KMS-11 (cell line): ENCODE data around the gene RRP8.

Source experiments
- H2AFZ ChIP-seq: fragments of 200-600 bp; sonication (generic); 2 replicates; pipeline ENCODE4 v1.6.1; 2016; ENCODE audit warnings: antibody characterized with exemption, mixed run types, low read depth
- H3K27ac ChIP-seq: fragments of 200-600 bp; sonication (generic); 2 replicates; pipeline ENCODE4 v1.6.1; 2016; ENCODE audit warnings: mild to moderate bottlenecking, mixed run types
- H3K27me3 ChIP-seq: fragments of 200-600 bp; sonication (generic); 2 replicates; pipeline ENCODE4 v1.6.1; 2017; ENCODE audit warnings: mild to moderate bottlenecking, low read depth, mixed run types, moderate library complexity; ENCODE audit not compliant: insufficient read depth
- H3K36me3 ChIP-seq: fragments of 200-600 bp; sonication (generic); 2 replicates; pipeline ENCODE4 v1.6.1; 2017; ENCODE audit warnings: mild to moderate bottlenecking, mixed run types; ENCODE audit not compliant: insufficient read depth
- H3K4me1 ChIP-seq: fragments of 200-600 bp; sonication (generic); 2 replicates; pipeline ENCODE4 v1.6.1; 2016; ENCODE audit warnings: mild to moderate bottlenecking, low read depth, mixed run types; ENCODE audit not compliant: poor library complexity, severe bottlenecking
- H3K4me2 ChIP-seq: fragments of 200-600 bp; sonication (generic); 2 replicates; pipeline ENCODE4 v1.7.0; 2016; ENCODE audit warnings: mild to moderate bottlenecking, mixed run types
- H3K4me3 ChIP-seq: fragments of 200-600 bp; sonication (generic); IDR thresholded peaks from 2 replicates; pipeline ENCODE4 v1.6.1; 2017; ENCODE audit warnings: low read depth, low read length, mixed read lengths; ENCODE audit not compliant: insufficient read depth
- H3K79me2 ChIP-seq: fragments of 200-600 bp; sonication (generic); 2 replicates; pipeline ENCODE4 v1.6.1; 2016; ENCODE audit warnings: low read depth, mixed run types; ENCODE audit not compliant: insufficient read depth
- H3K9ac ChIP-seq: fragments of 200-600 bp; sonication (generic); 2 replicates; pipeline ENCODE4 v1.6.1; 2016; ENCODE audit warnings: mild to moderate bottlenecking, mixed run types
- H4K20me1 ChIP-seq: fragments of 200-600 bp; sonication (generic); 2 replicates; pipeline ENCODE4 v1.6.1; 2016; ENCODE audit warnings: mild to moderate bottlenecking, mixed run types; ENCODE audit not compliant: insufficient read depth
- TF ChIP-seq, protein P1 (sequence below): fragments of 200-600 bp; sonication (generic); conservative IDR thresholded peaks from 2 replicates; pipeline ENCODE4 v1.6.1; 2017; ENCODE audit warnings: low read depth, mild to moderate bottlenecking, antibody characterized with exemption, low read length, moderate library complexity, mixed read lengths

Gene RRP8

DNA sequence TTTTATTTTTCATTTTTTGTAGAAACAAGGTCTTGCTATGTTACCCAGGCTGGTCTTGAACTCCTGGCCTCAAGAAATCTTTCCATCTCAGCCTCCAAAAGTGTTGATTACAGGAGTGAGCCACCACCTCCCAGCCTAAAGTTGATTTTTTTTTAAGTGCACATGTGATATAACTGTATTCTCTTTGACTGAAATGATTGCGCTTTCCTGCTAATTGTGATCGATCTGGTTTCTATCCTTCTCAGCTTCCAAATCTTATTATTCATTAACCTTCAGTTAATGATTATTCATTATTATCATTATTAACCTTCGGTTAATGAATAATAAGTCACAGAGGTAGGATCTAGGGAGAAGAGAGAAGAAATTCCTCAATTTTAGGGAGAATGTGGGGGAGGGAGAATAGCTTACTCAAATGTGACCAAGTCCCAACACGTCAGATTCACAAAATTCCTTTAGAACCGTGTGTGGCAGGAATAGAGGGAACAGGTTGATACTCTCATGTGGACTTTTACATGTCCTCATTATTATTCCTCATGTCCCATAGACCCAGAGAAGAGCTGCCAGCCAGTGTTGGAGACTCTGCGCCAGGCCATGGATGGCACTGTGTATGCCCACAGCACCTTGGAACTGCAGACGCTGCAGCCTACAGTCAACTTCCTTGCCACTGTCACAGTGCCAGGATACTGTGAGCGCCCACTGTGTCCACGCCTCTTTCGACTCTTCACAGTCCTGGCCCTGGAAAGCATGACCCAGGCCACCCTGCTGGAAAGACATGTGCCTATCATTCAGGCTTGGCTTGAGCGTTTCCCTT is 47.1 kb downstream of the RRP8 start:
- Histone ChIP-seq H4K20me1 (no peaks in the 10 kb centered on the region), H3K36me3 (no peaks in the 10 kb centered on the region), H3K4me2 (no peak overlapping the region), H3K4me1 (no peaks in the 10 kb centered on the region), H3K9ac (no peak overlapping the region), H3K27ac (no peak overlapping the region), H2AFZ (no peak overlapping the region), H3K4me3 (no peak overlapping the region), H3K79me2 (no peaks in the 10 kb centered on the region), H3K27me3 (no peaks in the 10 kb centered on the region)
- TF ChIP-seq, protein P1, sequence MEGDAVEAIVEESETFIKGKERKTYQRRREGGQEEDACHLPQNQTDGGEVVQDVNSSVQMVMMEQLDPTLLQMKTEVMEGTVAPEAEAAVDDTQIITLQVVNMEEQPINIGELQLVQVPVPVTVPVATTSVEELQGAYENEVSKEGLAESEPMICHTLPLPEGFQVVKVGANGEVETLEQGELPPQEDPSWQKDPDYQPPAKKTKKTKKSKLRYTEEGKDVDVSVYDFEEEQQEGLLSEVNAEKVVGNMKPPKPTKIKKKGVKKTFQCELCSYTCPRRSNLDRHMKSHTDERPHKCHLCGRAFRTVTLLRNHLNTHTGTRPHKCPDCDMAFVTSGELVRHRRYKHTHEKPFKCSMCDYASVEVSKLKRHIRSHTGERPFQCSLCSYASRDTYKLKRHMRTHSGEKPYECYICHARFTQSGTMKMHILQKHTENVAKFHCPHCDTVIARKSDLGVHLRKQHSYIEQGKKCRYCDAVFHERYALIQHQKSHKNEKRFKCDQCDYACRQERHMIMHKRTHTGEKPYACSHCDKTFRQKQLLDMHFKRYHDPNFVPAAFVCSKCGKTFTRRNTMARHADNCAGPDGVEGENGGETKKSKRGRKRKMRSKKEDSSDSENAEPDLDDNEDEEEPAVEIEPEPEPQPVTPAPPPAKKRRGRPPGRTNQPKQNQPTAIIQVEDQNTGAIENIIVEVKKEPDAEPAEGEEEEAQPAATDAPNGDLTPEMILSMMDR: no peak

DNA sequence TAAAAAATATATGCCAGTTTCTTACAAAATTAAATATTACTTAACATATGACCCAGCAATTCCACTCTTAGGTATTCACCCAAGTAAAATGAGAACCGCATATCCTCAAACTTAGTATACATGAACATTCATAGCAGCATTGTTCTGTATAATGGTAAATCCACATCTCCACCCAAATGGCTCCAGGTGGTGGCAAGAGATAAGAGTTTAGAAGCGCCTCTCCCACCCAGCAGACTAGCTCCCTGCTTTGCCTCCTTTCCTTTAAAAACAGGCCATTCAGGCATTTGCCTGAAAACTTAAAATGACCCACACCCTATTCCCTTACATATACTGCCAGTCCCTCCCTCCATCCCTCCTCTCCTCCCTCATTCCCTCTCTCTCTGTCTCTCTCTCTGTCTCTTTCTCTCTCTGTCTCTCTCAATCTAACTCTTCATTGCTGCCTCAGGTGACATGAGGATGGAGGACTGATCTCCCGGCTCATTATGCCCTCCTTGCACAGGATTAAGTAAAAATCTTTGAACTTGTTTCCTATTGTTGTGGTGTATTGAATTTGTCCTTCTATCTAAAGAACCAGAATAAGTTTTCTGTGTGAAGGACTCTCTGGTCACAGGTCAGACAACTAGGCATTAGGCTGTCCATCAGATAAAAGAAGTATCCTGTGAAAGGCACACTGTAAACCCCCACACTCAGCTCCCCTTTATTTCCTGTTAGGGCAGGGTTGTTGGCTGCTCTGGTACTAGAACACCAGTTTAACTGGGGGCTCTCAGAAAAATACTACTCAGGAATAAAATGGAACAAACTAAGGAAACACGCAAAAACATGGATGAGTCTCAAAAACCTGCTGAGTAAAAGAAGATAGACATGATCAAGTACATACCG is 48.3 kb downstream of the RRP8 start:
- Histone ChIP-seq H3K27ac (no peak overlapping the region), H3K79me2 (no peaks in the 10 kb centered on the region), H3K4me1 (no peaks in the 10 kb centered on the region), H3K9ac (no peak overlapping the region), H2AFZ (no peak overlapping the region), H3K27me3 (no peaks in the 10 kb centered on the region), H4K20me1 (no peaks in the 10 kb centered on the region), H3K36me3 (no peaks in the 10 kb centered on the region), H3K4me2 (no peak overlapping the region), H3K4me3 (no peak overlapping the region)
- TF ChIP-seq, protein P1: no peak

DNA sequence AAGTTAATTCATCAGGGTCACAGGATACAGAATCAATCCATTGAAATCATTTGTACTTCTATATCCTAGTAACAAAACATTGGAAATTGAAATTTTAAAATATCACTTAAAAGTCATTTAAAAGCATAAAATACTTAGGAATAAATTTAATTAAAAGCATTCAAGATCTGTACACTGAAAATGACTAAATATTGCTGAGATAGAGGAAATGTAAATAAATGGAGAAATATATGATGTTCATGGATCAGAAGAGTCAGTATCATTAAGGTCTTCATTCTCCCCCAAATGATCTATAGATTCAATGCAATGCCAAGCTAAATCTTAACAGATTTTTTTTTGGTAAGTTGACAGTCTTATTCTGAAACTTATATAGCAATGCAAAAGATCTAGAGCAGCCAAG is 49.8 kb downstream of the RRP8 start:
- Histone ChIP-seq H3K27ac (no peak overlapping the region), H4K20me1 (no peaks in the 10 kb centered on the region), H3K4me2 (no peak overlapping the region), H3K27me3 (no peaks in the 10 kb centered on the region), H3K9ac (no peak overlapping the region), H3K36me3 (no peaks in the 10 kb centered on the region), H3K79me2 (no peaks in the 10 kb centered on the region), H2AFZ (no peak overlapping the region), H3K4me1 (no peaks in the 10 kb centered on the region), H3K4me3 (no peak overlapping the region)
- TF ChIP-seq, protein P1: no peak

DNA sequence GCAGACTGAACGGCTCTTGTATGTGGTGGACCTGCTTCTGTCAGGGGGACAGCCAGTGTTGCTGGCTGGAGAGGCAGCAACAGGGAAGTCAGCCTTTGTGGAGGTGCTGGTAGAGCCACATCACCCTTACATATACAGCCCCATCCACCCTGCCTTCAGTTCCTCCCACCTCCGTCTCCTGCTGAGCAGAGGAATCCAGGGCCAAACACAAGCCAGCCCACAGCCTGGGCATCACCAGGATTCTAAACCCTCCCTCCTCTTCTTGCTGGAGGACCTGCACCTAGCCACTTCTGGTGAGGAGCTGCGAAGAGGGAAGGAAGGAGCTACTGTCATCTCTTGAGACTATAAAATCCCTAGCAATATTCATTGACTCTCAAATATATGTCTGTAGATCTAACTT is 54.8 kb downstream of the RRP8 start:
- H4K20me1 ChIP-seq: no peaks in the 10 kb centered on the region
- no peak overlapping the region for H3K4me3 ChIP-seq
- TF ChIP-seq, protein P1: no peak
- no peak overlapping the region for H3K27ac ChIP-seq
- no peaks in the 10 kb centered on the region for H3K79me2 ChIP-seq
- no peaks in the 10 kb centered on the region for H3K4me1 ChIP-seq
- H2AFZ ChIP-seq: no peak overlapping the region
- no peak overlapping the region for H3K4me2 ChIP-seq
- H3K9ac ChIP-seq: no peak overlapping the region
- no peaks in the 10 kb centered on the region for H3K27me3 ChIP-seq
- no peaks in the 10 kb centered on the region for H3K36me3 ChIP-seq
